A172 (cell line): ENCODE results near the gene PCSK6. TPM values are rescaled to one million over a fixed set of nuclear protein-coding genes. Genes with fewer than 3 reads are reported as not detected.
"Not testable (repeated sequence)": the region's sequence is repeated elsewhere in the genome, so short reads cannot be mapped to it uniquely, and the experiment has no call there.

Source experiments
- DNase-seq: peaks from one replicate; pipeline ENCODE4 v3.0.0-alpha.2; 2015; ENCODE audit warnings: low spot score
- total RNA-seq: library from RNA; depleted of rRNA; stranded (reverse); fragments of >200 nt; shearing (Covaris generic); gene quantifications from 2 replicates; pipeline ENCODE4 v1.2.3, GENCODE V29; 2014

PCSK6 gene
- total RNA-seq, 1 experiment from 2014 or later: 10.0 TPM

GRCh38 chr15:101402883-101403282 lies 86.6 kb downstream of the PCSK6 start:
- DNase-seq: not testable (repeated sequence)

GRCh38 chr15:101401286-101401685 lies 88.2 kb downstream of the PCSK6 start:
- no peak for DNase-seq

GRCh38 chr15:101399431-101399830 lies 90.1 kb downstream of the PCSK6 start:
- DNase-seq: no peak

GRCh38 chr15:101398247-101398646 lies 91.3 kb downstream of the PCSK6 start:
- no peak for DNase-seq

- no peak for DNase-seq
Measured at GRCh38 chr15:101397521-101398003, 91.9 kb downstream of the PCSK6 start.

- no peak for DNase-seq
Measured at GRCh38 chr15:101396484-101397261, 92.8 kb downstream of the PCSK6 start.

- DNase-seq: no peak
Measured at GRCh38 chr15:101394654-101395053, 94.9 kb downstream of the PCSK6 start.

GRCh38 chr15:101394056-101394630 lies 95.4 kb downstream of the PCSK6 start:
- DNase-seq: no peak

- DNase-seq: no peak
Measured at GRCh38 chr15:101393172-101393571, 96.3 kb downstream of the PCSK6 start.

- DNase-seq: no peak
Measured at GRCh38 chr15:101391981-101392640, 97.4 kb downstream of the PCSK6 start.

GRCh38 chr15:101391431-101391830 lies 98.1 kb downstream of the PCSK6 start:
- DNase-seq: no peak

- DNase-seq: no peak
Measured at GRCh38 chr15:101390462-101390861, 99.0 kb downstream of the PCSK6 start.

- DNase-seq: no peak
Measured at GRCh38 chr15:101390060-101390459, 99.4 kb downstream of the PCSK6 start.

GRCh38 chr15:101389362-101389761 lies 100.1 kb downstream of the PCSK6 start:
- DNase-seq: no peak

- no peak for DNase-seq
Measured at GRCh38 chr15:101388046-101388445, 101.5 kb downstream of the PCSK6 start.

- no peak for DNase-seq
Measured at GRCh38 chr15:101387574-101387973, 101.9 kb downstream of the PCSK6 start.

- DNase-seq: no peak
Measured at GRCh38 chr15:101386967-101387366, 102.5 kb downstream of the PCSK6 start.

- no peak for DNase-seq
Measured at GRCh38 chr15:101386006-101386405, 103.5 kb downstream of the PCSK6 start.

GRCh38 chr15:101384276-101384675 lies 105.2 kb downstream of the PCSK6 start:
- DNase-seq: no peak

GRCh38 chr15:101382544-101382943 lies 107.0 kb downstream of the PCSK6 start:
- no peak for DNase-seq

GRCh38 chr15:101381671-101382212 lies 107.8 kb downstream of the PCSK6 start:
- DNase-seq: no peak

GRCh38 chr15:101380146-101380545 lies 109.4 kb downstream of the PCSK6 start:
- no peak for DNase-seq

- no peak for DNase-seq
Measured at GRCh38 chr15:101379647-101380046, 109.9 kb downstream of the PCSK6 start.
